ENCODE data around the gene SLC4A4.

SLC4A4 gene

GRCh38 chr4:71468116-71468710 is 129.4 kb downstream of the SLC4A4 start:
- DNase-seq (ENCODE audit: low read depth in 1 of 2, low spot score in 1 of 2) = no peak

- DNase-seq (ENCODE audit: low read depth in 1 of 2, low spot score in 1 of 2) = no peak
Observed at GRCh38 chr4:71469541-71469940, 130.7 kb downstream of the SLC4A4 start.

GRCh38 chr4:71470524-71470923 is 131.7 kb downstream of the SLC4A4 start:
- no peak for DNase-seq (ENCODE audit: low read depth in 1 of 2, low spot score in 1 of 2)

- DNase-seq (ENCODE audit: low read depth in 1 of 2, low spot score in 1 of 2) = no peak
Observed at GRCh38 chr4:71472946-71473345, 134.1 kb downstream of the SLC4A4 start.

GRCh38 chr4:71473541-71474240 is 134.9 kb downstream of the SLC4A4 start:
- DNase-seq (ENCODE audit: low read depth in 1 of 2, low spot score in 1 of 2) = no peak

GRCh38 chr4:71474731-71475130 is 135.9 kb downstream of the SLC4A4 start:
- no peak for DNase-seq (ENCODE audit: low read depth in 1 of 2, low spot score in 1 of 2)

- DNase-seq (ENCODE audit: low read depth in 1 of 2, low spot score in 1 of 2) = no peak
Observed at GRCh38 chr4:71476240-71476639, 137.4 kb downstream of the SLC4A4 start.

GRCh38 chr4:71486550-71487343 is 147.9 kb downstream of the SLC4A4 start:
- DNase-seq (ENCODE audit: low read depth in 1 of 2, low spot score in 1 of 2) = no peak

GRCh38 chr4:71487344-71487920 is 148.6 kb downstream of the SLC4A4 start:
- DNase-seq (ENCODE audit: low read depth in 1 of 2, low spot score in 1 of 2) = no peak

- no peak for DNase-seq (ENCODE audit: low read depth in 1 of 2, low spot score in 1 of 2)
Observed at GRCh38 chr4:71494539-71494938, 155.7 kb downstream of the SLC4A4 start.

- DNase-seq (ENCODE audit: low read depth in 1 of 2, low spot score in 1 of 2) = no peak
Observed at GRCh38 chr4:71495454-71495853, 156.6 kb downstream of the SLC4A4 start.

GRCh38 chr4:71497078-71497477 is 158.3 kb downstream of the SLC4A4 start:
- no peak for DNase-seq (ENCODE audit: low read depth in 1 of 2, low spot score in 1 of 2)

- DNase-seq (ENCODE audit: low read depth in 1 of 2, low spot score in 1 of 2) = no peak
Observed at GRCh38 chr4:71498002-71498401, 159.2 kb downstream of the SLC4A4 start.

- DNase-seq (ENCODE audit: low read depth in 1 of 2, low spot score in 1 of 2) = no peak
Observed at GRCh38 chr4:71498625-71499024, 159.8 kb downstream of the SLC4A4 start.

GRCh38 chr4:71501992-71502391 is 163.2 kb downstream of the SLC4A4 start:
- no peak for DNase-seq (ENCODE audit: low read depth in 1 of 2, low spot score in 1 of 2)

- no peak for DNase-seq (ENCODE audit: low read depth in 1 of 2, low spot score in 1 of 2)
Observed at GRCh38 chr4:71518283-71518989, 179.6 kb downstream of the SLC4A4 start.

GRCh38 chr4:71520308-71520707 is 181.5 kb downstream of the SLC4A4 start:
- DNase-seq (ENCODE audit: low read depth in 1 of 2, low spot score in 1 of 2) = no peak

- DNase-seq (ENCODE audit: low read depth in 1 of 2, low spot score in 1 of 2) = no peak
Observed at GRCh38 chr4:71520850-71521249, 182.0 kb downstream of the SLC4A4 start.

GRCh38 chr4:71524756-71525155 is 185.9 kb downstream of the SLC4A4 start:
- DNase-seq (ENCODE audit: low read depth in 1 of 2, low spot score in 1 of 2) = no peak

- DNase-seq (ENCODE audit: low read depth in 1 of 2, low spot score in 1 of 2) = no peak
Observed at GRCh38 chr4:71526637-71527406, 188.0 kb downstream of the SLC4A4 start.
